ENCODE data around the gene CALU.

CALU gene

GRCh38 chr7:128810473-128810872 is 71.3 kb downstream of the CALU start:
- DNase-seq (ENCODE audit: low read depth in 2 of 2, low spot score in 1 of 2): no peak

GRCh38 chr7:128810997-128811396 is 71.8 kb downstream of the CALU start:
- DNase-seq (ENCODE audit: low read depth in 2 of 2, low spot score in 1 of 2): no peak

GRCh38 chr7:128811631-128812430 is 72.7 kb downstream of the CALU start:
- no peak for DNase-seq (ENCODE audit: low read depth in 2 of 2, low spot score in 1 of 2)

- no peak for DNase-seq (ENCODE audit: low read depth in 2 of 2, low spot score in 1 of 2)
Measured at GRCh38 chr7:128812514-128813168, 73.5 kb downstream of the CALU start.

GRCh38 chr7:128814499-128814898 is 75.3 kb downstream of the CALU start:
- no peak for DNase-seq (ENCODE audit: low read depth in 2 of 2, low spot score in 1 of 2)

- DNase-seq (ENCODE audit: low read depth in 2 of 2, low spot score in 1 of 2): no peak
Measured at GRCh38 chr7:128815289-128815942, 76.3 kb downstream of the CALU start.

GRCh38 chr7:128818694-128819093 is 79.5 kb downstream of the CALU start:
- DNase-seq (ENCODE audit: low read depth in 2 of 2, low spot score in 1 of 2): no peak

Measured in stimulated activated CD8-positive, alpha-beta memory T cell treated with anti-CD3 and anti-CD28 coated beads, Interleukin-4, amount 100 ng/mL, for 1 hour (primary cell).